GM18498 (cell line): ENCODE data around the gene CASZ1.

Experiments used
- ATAC-seq: cut with Tn5 transposase; IDR thresholded peaks from one replicate; pipeline ENCODE4 v1.9.1; 2021; ENCODE audit warnings: mild to moderate bottlenecking, moderate library complexity; ENCODE audit not compliant: unreplicated experiment

Gene CASZ1

DNA sequence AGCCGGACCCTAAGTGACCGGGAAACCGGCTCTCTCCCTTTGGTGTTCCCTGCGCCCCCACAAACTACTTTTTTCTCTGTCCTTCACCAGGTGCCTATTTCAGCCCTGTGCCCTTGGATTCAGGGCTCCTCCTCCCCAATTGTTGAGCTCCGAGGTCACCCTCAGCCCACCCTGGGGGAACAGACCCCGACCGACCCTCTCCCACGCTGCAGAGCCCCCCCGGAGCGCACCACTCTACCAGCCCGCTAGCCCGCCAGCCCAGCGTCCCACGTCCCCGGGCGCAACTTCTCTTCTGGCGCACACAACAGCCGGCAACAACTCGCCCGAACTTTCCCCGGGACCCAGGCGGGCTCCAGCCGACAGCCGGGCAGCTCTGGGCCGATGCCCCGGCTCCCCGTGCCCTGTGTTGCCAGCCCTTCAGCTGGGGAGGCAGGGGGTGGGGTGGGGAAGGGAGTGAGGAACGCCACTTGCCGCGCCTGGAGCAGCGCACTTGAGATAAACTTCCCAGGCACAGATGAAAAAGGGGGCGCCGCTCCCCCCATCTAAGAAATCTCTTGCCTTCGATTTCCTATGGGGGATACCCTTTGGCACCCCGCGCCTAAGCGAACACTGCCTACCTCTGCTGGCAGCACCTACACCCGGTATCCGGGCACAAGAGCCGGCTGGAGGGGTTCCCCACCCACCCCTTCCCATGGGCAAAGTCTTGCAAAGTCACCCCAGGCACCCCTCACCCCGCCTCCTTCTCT is 997 bp downstream of the CASZ1 start:
- no peak for ATAC-seq

DNA sequence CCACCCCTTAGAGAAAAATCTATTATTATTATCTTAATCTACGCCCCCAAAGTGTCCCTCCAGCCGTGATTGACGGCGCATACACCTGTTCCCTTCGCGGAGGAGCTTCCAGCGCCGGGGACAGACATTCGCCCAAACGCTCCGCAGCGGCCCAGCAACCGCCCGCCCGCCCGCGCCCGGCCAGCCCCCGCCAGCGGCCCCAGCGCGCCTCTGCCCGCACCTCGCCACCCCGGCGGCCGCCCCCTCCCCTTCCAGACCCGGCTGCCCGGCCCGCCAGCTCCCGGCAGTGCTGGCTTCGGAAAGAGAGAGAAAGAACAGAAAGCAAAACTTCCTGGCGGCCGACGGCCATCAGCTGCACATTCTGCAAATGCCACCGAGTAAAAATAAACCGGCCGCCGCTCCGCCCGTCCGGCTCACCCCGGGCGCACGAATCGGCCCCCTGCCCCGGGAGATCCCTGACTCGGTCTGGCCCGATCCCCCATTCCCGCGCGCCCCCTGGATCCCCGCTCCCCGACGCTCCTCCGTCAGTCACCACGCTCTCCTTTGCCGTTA is 1.6 kb downstream of the CASZ1 start:
- ATAC-seq = no peak

DNA sequence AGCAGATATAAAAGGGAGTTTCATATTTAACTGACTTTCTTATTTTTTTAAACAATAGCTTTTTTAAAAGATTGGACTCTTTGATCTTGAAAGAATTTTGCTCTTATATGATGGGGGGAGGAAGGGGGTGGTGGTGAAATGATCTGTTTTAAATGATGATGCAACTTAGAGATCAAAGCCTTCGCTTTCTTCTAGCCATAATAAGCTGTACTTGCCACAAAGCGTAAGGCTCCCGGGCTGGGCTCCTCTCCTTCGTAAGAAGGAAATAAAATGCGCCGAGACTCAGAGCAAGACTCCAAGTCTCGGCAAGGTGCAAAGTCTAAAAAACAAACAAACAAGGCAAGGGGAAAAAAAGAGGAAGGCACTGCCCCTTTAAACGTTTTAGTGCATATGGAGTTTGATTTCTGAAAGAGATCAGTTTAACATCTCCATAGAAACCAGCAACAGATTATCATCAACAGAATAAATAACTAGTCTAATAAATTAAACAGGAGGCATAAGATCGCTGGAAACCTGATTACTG is 3.3 kb downstream of the CASZ1 start:
- ATAC-seq = no peak

DNA sequence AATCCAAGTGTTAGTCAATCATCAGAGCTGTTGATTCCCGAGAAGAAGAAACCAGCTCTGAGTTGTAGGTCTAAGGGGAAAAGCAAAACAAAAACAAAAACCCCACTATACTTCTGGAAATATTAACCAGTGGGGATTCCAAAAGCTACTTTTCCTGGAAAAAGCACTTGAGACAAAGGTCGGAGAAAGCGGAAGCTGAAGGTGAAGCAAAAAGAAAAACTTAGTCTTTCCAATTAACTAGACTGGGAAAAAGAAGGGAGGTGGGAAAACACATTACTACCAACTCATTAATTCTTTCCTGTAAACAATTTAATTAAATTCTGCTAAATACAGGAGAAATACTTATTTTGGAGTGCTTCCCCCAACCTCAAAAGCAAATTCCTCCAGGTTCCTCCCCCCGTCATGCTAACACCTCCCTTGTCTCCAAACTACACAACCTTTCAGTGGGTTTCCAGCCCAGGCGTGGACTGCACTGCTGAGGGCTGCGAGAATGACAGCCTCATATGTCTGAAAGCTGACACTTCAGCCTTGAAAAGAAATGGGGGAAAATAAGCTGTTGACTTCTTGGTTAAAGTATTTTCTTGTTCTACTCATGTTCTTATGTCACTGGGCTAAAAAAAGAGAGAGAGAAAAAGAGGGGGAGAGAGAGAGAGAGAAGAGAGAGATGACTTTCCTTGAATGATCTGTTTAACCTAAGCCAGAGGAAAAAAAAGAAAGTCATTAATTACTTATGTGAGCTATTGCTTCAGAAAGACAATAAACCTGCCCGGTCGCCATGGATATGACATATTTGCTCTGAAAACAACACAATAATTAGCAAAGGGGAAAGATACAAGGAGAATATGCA is 5.1 kb downstream of the CASZ1 start:
- ATAC-seq = no peak

DNA sequence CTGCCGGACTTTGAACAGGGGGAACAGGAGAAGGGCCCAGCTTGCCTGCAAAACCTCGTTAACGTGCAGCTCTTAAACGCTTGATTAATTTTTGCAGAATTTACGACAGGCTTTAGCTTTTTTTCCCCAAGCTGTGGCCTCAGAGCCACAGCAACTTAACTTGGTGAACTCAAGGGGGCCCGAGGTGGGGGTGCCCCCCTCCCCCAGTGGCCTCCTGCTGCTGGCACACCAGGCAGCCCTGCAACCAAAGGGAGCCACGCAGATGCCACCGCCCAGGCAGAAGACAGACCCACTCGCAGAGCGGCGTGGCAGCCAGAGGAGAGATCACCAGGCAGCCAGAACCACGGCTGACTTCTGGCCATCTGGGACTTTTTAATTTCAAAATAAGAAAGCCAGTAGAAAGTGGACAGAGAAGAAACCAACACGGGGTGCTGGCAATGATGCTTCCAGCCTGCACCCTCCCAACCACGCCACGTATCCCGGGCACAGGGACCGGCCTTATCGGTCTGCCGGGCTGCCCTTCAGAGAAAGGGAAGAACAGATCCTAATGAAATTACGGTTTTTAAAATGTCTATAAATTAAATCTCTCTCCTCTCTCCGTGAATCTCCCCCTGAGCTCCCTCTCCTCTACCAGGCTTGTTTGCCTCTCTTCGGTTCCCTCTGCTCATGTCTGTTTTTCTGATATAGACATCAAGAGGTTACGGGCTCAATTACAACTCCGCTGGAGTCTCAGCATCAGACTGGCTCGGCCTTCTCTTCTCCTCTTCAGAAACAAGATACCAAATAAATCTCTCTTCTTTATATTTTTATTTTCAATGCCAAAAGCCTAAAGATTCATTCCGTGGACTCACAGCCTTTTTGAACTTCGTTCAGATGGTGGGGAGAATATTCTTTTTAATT is 6.4 kb downstream of the CASZ1 start:
- no peak for ATAC-seq

DNA sequence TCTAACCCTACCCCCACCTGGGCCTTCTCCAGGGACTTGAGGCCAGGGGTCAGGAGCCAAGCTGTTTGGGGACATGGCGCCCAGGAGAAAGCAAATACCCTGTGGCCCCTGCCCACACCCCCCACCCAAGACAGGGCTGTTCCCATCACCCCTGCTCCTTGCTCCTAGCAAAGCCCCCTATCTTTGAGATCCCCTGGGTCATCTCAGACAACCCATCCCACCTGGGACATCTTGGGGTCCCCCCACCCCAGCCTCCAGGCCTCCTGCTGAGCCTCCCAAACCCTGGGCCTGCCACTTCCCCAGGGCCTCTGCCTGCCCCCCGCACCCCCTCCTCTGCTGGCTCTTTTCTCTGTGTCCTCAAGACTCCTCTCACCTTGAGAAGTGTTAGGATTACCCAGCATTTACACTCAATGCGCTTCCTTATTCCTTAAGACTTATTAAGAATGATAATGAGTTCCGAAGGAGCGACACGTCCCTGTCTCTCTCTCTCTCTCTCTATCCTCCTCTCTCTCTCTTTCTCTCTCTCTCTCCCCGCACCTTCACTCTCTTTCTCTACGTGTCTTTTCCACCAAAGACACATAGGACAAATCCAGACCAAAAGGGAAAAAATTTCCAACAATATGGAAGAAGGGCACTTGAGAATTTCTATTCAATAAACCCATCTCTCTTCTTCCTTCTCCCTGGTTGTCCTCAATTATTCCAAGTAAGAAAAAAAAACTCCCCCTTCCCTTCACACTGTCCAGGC is 7.2 kb downstream of the CASZ1 start:
- no peak for ATAC-seq

DNA sequence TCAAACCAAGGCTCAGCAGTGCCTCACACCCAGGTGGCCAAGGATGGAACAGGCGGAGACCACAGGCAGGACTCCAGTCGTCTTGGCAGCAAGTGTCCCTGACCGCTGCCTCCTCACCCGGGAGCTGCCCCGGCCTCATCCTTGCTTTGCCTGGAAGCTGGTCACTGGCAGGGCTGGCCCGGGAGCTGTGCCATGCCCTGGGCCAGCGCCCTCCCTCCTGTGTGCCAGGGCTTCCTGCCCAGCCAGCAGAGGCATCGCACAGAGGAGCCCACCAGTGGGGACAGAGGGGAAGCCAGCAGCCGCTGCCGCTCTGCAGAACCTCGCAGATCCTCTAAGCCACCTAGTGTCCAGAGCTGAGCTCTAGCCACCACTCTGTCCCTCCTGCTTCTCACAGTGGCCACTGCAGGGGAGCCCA is 7.8 kb downstream of the CASZ1 start:
- ATAC-seq = no peak

DNA sequence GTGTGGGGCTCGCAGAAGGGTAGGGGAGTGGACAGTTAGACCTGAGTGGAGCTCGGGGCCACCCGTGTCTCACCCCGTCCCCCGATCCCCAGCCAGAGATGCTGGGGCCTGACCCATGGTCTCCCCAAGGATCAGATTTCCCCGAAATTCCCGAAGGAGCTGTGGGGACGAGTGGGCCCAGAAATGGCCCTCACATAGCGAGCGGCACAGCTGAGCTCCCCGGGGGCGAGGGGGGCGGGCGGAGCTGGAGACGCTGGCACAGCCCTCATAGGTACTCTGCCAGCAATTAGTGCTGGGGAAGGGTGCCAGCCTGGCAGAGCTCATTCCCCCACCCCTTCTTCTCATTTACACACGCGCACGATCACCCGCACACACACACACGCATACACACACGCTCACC is 9.2 kb downstream of the CASZ1 start:
- no peak for ATAC-seq

DNA sequence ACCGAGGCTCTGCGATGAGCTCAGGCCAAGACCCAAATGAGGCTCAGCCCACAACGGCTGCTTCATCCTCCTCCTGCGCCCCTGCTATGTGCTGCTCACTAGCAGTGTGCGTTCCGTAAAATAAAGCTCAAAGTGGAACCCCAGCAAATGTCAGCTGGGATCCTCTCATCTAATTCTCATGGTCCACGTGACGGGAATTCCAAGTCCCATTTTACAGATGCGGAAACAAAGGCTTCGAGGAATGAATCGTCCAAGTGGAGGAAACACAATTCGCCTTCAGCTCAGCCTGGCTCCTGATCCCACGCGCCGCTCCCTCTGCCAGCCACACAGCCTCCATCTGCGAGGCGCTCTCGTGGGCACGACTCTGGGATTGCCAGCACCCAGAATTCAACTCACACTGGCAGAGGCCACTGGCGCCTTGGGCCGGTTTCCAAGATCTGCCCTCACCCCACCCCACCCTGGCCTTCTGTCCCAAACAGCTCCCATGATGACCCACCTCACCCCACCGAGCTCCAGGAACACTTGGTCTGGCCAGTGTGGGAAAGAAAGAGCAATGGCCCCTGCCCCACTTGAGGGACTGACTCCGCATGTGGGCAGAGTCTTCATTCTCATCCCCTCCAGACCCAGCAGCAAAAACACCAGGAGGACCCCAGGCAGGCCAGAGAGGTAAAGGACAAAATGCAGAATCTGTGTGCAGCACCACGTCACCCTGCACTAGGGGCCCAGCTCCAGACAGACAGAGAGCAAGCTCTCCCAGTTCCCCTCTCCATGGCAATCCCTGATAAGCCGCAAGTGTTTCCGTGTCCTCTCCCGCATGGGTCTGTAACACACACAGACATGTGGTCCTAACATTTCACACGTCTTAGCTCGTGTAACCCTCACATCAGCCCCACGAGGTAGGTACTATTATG is 10.5 kb downstream of the CASZ1 start:
- ATAC-seq = no peak

DNA sequence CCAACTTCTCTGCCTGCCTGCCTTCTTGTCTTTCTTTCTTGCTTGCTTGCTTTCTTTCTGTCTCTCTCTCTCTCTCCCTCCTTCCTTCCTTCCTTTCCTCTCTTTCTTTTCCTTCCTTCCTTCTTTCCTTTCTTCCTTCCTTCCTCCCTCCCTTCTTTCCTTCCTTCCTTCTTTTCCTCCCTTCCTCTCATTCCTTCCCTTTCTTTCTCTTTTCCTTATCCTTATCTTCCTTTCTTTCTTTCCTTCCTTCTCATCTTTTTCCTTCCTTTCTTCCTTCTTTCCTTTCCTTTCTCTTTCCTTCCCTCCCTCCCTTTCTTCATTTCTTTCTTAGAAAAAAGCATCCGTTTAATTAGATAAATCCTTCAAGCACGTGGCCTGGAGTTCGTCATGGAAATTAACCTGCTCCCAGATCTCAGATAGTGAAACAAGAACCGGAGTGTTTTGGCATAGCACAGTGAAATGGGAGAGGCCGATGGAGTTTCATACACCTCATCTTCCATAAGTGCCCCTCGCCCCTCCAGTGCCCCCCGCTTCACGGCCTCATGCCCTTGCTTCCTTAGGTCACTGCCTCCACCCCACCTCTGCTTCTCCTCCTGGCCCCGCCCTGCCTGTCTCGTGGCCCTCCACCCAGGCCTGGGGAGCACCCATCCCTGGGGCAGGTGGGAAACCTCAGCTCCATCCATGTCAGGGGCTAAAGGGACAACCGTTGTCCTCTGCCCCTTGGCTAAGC is 11.3 kb downstream of the CASZ1 start:
- no peak for ATAC-seq

DNA sequence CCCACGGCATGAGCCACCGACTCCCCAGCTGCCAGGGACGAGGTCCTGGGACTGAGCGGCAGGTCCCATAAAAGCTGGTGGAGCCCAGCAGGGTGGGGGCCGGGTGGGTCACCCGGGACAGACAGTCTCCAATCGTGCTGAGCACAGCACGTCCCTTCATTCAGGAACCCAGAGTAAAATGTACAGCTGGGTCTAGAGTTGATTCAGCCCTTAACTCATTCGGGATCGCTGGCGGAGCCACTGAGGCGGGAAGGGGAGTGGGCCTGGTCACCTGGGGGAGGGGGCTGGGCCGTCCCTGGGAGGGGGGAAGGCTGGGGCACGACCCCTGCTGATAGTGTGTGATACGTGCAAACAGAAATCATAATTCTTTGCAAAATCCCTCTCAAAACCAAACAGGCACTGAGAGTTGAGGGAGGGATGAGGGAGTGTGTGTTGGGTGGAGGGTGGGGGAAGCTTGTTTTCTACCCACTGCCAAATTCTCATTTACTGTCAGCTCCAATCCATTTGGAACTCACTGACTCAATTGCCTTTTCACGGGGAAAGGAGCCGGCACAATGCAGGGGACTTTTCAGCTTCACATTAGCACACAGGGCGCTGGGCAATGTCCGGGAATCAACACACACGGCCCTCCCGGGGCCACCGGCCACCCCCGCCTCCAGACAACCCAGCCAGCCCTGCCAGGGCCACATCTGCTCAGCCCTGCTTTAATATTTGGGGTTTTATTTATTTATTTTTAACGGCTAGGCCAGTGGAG is 13.8 kb downstream of the CASZ1 start:
- ATAC-seq = no peak

DNA sequence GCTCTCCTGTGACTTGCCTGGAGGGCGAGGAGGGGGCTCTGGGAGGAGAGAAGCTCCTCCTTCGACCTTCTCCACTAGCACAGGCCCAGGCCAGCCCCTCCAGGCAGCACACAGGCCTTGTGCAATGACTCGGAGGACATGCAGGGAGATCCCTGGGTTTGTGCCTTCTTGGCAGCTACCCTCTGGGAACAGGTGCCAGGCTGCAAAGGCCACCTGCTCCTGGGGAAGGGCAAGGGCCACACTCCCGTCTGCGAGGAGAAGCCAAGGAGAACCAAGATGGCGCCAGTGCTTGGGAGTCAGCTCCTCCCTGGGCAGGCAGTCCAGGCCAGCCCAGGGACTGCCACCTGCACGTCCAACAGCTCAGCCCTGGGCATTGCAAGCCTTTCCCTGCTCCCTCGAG is 15.3 kb downstream of the CASZ1 start:
- ATAC-seq = no peak

DNA sequence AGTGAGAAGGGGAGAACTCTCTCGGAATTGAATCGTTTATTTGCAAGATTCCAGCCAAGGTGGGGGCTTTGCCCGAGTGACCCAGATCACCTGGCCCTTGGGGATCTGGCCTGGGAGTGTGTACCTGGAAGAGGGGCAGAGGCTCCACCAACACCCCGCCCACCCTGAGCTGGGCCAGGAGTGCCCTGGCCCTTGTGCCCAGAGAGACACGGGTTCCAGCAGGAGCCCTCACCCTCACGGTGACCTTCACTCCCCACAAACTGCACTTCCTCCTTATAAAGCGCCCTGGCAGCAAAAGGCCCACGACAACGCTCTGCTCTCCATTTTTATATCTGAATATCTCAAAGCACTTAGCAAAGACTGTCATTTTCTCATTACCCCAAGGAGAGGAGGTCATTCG is 16.6 kb downstream of the CASZ1 start:
- ATAC-seq = no peak

DNA sequence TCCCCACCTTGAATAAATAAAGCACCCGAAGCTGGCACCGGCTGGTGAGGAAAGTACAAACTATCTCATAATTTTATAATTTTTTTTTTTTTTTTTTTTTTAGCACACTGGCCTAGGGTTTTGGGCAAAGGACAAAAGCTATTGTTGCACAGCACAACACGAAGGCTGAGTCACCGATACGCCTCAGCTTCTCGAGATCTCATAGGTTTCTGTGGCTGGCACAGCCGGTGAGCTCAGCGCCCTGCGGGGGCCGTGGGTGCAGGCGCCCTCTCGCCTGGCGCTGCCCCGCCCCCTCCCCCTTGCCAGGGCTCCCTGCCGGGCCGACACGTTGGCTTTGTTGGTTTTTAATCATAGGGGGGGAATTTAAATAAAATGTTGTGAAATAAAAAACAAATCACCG is 17.2 kb downstream of the CASZ1 start:
- no peak for ATAC-seq

DNA sequence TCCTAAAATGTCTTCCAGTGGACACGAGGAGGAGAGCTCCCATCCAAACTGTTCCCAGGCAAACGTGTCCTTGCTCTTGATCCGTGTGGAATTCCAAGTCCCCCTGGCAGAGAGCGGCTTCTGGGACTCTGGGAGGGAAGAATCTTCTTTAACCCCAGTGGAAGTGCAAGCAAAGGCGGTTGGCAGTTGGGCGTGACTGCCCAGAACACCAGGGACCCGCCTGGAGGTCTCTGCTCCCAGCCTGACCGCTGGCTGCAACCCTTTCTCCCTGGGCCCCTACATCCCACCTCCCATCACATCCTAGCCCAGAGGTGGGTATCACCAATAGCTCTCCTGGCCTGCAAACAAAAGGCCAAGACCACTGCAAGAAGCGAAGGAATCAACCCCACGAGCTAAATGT is 17.8 kb downstream of the CASZ1 start:
- no peak for ATAC-seq

DNA sequence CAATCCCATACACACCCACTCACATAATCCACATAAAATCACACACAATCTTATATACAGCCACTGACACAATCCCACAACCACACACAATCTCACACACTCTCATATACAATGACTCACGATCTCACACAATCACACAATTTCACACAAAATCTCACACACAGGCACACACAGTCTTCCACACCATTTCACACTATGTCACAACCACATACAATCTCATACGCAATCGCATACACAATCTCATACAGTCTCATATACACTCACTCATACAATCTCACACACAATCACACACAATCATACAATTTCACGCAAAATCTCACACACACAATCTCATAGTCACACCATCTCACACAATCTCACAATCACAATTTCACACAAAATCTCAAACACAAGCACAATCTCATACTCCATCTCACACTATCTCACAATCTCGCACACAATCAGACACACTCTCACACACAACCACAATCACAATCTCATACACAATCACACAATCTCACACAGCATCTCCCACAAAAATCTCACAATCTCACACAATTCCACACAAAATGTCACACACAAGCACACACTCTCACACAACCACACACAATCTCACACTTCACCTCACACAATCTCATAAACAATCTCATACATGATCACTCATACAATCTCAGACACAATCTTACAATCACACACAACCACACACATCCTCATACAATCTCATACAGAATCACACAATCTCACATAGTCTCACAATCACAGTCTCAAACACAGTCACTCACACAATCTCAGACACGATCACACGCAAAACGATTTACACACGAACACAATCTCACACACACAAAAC is 18.5 kb downstream of the CASZ1 start:
- ATAC-seq = no peak
